Sigmoid colon (tissue), 7 donors: ENCODE results near the gene SF3B1. TPM values are rescaled to one million over a fixed set of nuclear protein-coding genes. Genes with fewer than 3 reads are reported as not detected.

Source experiments
- DNase-seq: peaks from one replicate; pipeline ENCODE4 v3.0.0-alpha.2; 2019
- H3K27ac ChIP-seq, 4 donors: fragments of 200-600 bp; sonication (generic); one replicate each; pipeline ENCODE4 v1.5.1; 2016 to 2019; ENCODE audit warnings: mild to moderate bottlenecking in 1 of 4
- H3K27me3 ChIP-seq, 3 donors: fragments of 200-600 bp; sonication (generic); one replicate each; pipeline ENCODE4 v1.5.1; 2019; ENCODE audit warnings: mild to moderate bottlenecking in 1 of 3
- H3K36me3 ChIP-seq, 4 donors: fragments of 200-600 bp; sonication (generic); one replicate each; pipeline ENCODE4 v1.5.1; 2016 to 2019
- H3K4me1 ChIP-seq, 4 donors: fragments of 200-600 bp; sonication (generic); one replicate each; pipeline ENCODE4 v1.5.1; 2017 to 2019
- H3K4me3 ChIP-seq, 4 donors: fragments of 200-600 bp; sonication (generic); one replicate each; pipeline ENCODE4 v1.5.1; 2017 to 2019; ENCODE audit warnings: mild to moderate bottlenecking in 2 of 4, moderate library complexity in 1 of 4
- H3K9me3 ChIP-seq, 4 donors: fragments of 200-600 bp in 3 of 4; sonication (generic) in 3 of 4; one replicate each; pipeline versions ENCODE4 v1.5.1 to v1.6.1; 2013 to 2019
- EP300 ChIP-seq, 4 donors: sonication (generic); formaldehyde crosslinking; IDR thresholded peaks; one replicate each; pipeline ENCODE4 v1.6.1; 2017; ENCODE audit warnings: antibody characterized with exemption in 4 of 4
- POLR2A ChIP-seq, 2 donors: fragments of 450-650 bp; IDR thresholded peaks; one replicate each; pipeline ENCODE4 v1.6.1; 2016; ENCODE audit warnings: antibody characterized with exemption in 2 of 2, mild to moderate bottlenecking in 2 of 2, moderate library complexity in 2 of 2
- POLR2AphosphoS5 ChIP-seq, 4 donors: sonication (generic); formaldehyde crosslinking; IDR thresholded peaks; one replicate each; pipeline ENCODE4 v1.6.1; 2017; ENCODE audit warnings: antibody characterized with exemption in 4 of 4
- WGBS, 2 donors: extraction: QIAGEN DNeasy Blood & Tissue Kit; methylation state at CpG; one replicate each; pipeline ENCODE4 v1.1.7; 2013; 5-methylcytosine and 5-hydroxymethylcytosine counted together
- intact Hi-C: fragments of 100-400 bp; cut with DNase I; formaldehyde crosslinking; loops from one replicate; pipeline ENCODE4 v1.15.1; 2023
- polyA plus RNA-seq, 3 donors: library from polyadenylated mRNA; stranded (reverse); fragments of 200-250 nt; gene quantifications; one replicate each; pipeline ENCODE4 v1.2.3, GENCODE V29; 2013
- total RNA-seq, 4 donors: library from RNA; depleted of rRNA; stranded (reverse); fragments of >200 nt; gene quantifications; one replicate each; pipeline ENCODE4 v1.1.0, GENCODE V29; 2016
- TF ChIP-seq, protein P1 (sequence below), 4 experiments: fragments of 450-650 bp in 3 of 4; fragments of 200-600 bp in 1 of 4; IDR thresholded peaks; one replicate each; pipeline ENCODE4 v1.5.1; 2016 to 2019; ENCODE audit warnings: antibody characterized with exemption in 4 of 4, mild to moderate bottlenecking in 3 of 4, moderate library complexity in 2 of 4
- donor health status: healthy with polysubstance abuse.
- donor health status: Bipolar disorder and iron deficiency.
- donor health status: healthy.

Gene SF3B1
- total and polyA plus RNA-seq, 7 donors: 61.5 to 475 (median 258) TPM

DNA sequence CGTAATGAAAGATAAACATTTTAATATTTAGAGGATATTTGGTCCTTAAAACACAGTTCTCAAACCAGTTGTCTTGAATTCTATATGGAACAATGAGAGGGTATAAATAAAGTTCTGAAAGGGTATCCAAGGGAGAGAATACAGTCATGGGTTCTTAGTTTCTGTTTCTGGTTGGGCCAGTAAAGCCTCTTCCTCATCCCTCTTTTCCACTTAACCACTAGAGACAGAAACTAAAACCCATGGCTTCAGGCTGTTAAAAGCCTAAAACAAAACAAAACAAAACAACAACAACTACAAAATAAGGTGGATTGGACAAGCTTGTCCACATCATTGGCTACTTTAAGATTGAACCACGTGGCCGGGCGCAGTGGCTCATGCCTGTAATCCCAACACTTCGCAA, 37.3 kb upstream of the SF3B1 start:
- Histone ChIP-seq H3K9me3 (no peaks in the 10 kb centered on the region), H3K36me3 (peaks cover 26 to 96% (median 47%) of the 10 kb centered on the region in 4 donors), H3K27ac (no peak overlapping the region), H3K27me3 (no peaks in the 10 kb centered on the region), H3K4me3 (no peak overlapping the region), H3K4me1 (no peaks in the 10 kb centered on the region)
- no peak for DNase-seq
- WGBS, 2 donors: 95 to 96% methylated on average over 5 of the region's 5 CpGs
- intact Hi-C loops: no loop called here
- TF ChIP-seq POLR2AphosphoS5 (IDR thresholded peaks at IDR 0.05): no peak

DNA sequence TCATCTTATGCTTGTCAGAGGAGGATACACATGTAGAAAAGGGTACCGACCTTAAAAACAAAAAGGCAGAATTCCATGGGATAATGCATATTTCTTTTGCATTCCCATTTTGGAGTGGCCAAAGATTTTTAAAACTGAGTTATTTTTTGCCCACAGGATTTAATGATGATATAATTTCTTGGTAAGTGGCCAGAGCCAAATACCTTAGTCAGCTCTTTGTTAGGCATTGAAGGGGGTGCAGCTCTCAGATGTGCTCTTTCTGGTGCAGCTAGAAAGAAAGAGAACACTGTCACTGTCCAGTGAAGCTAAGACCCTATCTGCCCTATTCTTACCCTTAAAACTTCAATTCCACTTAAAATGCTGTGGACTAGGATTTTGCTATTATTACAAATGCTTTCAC, 29.3 kb upstream of the SF3B1 start:
- 88 to 92% methylated on average over 1 of the region's 1 CpG for WGBS, 2 donors
- TF ChIP-seq, protein P1, sequence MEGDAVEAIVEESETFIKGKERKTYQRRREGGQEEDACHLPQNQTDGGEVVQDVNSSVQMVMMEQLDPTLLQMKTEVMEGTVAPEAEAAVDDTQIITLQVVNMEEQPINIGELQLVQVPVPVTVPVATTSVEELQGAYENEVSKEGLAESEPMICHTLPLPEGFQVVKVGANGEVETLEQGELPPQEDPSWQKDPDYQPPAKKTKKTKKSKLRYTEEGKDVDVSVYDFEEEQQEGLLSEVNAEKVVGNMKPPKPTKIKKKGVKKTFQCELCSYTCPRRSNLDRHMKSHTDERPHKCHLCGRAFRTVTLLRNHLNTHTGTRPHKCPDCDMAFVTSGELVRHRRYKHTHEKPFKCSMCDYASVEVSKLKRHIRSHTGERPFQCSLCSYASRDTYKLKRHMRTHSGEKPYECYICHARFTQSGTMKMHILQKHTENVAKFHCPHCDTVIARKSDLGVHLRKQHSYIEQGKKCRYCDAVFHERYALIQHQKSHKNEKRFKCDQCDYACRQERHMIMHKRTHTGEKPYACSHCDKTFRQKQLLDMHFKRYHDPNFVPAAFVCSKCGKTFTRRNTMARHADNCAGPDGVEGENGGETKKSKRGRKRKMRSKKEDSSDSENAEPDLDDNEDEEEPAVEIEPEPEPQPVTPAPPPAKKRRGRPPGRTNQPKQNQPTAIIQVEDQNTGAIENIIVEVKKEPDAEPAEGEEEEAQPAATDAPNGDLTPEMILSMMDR (IDR thresholded peaks at IDR 0.05): no peak
- TF ChIP-seq POLR2AphosphoS5 (IDR thresholded peaks at IDR 0.05) (no peak), EP300 (IDR thresholded peaks at IDR 0.05) (no peak), POLR2A (IDR thresholded peaks at IDR 0.05) (no peak)
- no peak for DNase-seq
- Histone ChIP-seq H3K36me3 (peaks cover 0 to 92% (median 24%) of the 10 kb centered on the region in 4 donors), H3K27me3 (no peaks in the 10 kb centered on the region), H3K4me3 (no peak overlapping the region), H3K9me3 (no peaks in the 10 kb centered on the region), H3K27ac (no peak overlapping the region), H3K4me1 (peaks cover 0 to 6% (median 3%) of the 10 kb centered on the region in 4 donors)
- intact Hi-C loops: no loop called here

DNA sequence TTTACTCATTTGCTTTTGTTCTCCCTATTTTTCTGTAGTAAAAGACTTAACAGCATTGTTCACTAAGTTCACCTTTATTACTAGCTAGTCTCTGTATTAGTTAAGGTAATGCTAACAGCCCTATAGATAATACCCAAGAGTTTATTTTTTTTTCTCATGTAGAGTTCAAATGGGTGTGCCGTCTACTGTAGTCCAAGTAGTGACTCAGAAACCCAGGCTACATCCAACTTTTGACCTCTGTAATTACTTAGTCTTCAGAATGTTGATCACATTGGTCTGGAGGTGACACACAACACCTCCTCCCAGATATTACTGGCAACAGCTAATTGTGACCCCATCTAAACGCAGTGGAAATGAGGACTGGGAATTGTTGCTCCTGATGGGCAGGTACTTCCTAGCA, 26.2 kb upstream of the SF3B1 start:
- intact Hi-C loops: no loop called here
- no peak overlapping the region for H3K4me3 ChIP-seq
- no peaks in the 10 kb centered on the region for H3K9me3 ChIP-seq
- WGBS, 2 donors: 60 to 78% methylated on average over 2 of the region's 2 CpGs
- no peak overlapping the region for H3K27ac ChIP-seq
- peaks cover 0 to 61% (median 17%) of the 10 kb centered on the region in 4 donors for H3K36me3 ChIP-seq
- no peaks in the 10 kb centered on the region for H3K27me3 ChIP-seq
- TF ChIP-seq, protein P1 (IDR thresholded peaks at IDR 0.05): no peak
- TF ChIP-seq POLR2AphosphoS5 (IDR thresholded peaks at IDR 0.05) (no peak), EP300 (IDR thresholded peaks at IDR 0.05) (no peak), POLR2A (IDR thresholded peaks at IDR 0.05) (no peak)
- no peak for DNase-seq
- peaks cover 0 to 10% (median 3%) of the 10 kb centered on the region in 4 donors for H3K4me1 ChIP-seq

DNA sequence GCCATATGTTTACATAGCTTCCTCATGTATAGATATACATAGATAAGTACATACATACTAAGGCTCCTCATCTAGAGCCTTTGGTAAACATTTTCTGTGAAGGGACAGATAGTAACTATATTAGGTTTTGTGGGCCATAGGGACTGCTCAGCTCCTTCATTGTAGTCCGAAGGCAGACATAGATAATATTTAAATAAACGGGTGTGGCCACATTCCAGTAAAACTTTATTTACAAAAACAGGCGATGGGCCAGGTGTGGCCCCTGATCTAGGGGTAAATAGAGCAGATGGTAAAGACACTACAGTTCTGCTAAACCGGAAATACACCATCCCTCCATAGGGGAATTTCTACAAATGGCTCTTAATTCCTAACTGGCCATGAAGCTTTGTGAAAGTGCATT, 25.8 kb upstream of the SF3B1 start:
- intact Hi-C loops: no loop called here
- no peak overlapping the region for H3K27ac ChIP-seq
- H3K4me1 ChIP-seq: peaks cover 0 to 11% (median 3%) of the 10 kb centered on the region in 4 donors
- DNase-seq: no peak
- no peak overlapping the region for H3K4me3 ChIP-seq
- 19 to 72% methylated on average over 4 of the region's 4 CpGs for WGBS, 2 donors
- H3K36me3 ChIP-seq: peaks cover 0 to 57% (median 14%) of the 10 kb centered on the region in 4 donors
- no peaks in the 10 kb centered on the region for H3K9me3 ChIP-seq
- no peaks in the 10 kb centered on the region for H3K27me3 ChIP-seq
- no peak for TF ChIP-seq EP300 (IDR thresholded peaks at IDR 0.05)
- TF ChIP-seq POLR2A (IDR thresholded peaks at IDR 0.05): no peak
- no peak for TF ChIP-seq POLR2AphosphoS5 (IDR thresholded peaks at IDR 0.05)
- TF ChIP-seq, protein P1 (IDR thresholded peaks at IDR 0.05): no peak

DNA sequence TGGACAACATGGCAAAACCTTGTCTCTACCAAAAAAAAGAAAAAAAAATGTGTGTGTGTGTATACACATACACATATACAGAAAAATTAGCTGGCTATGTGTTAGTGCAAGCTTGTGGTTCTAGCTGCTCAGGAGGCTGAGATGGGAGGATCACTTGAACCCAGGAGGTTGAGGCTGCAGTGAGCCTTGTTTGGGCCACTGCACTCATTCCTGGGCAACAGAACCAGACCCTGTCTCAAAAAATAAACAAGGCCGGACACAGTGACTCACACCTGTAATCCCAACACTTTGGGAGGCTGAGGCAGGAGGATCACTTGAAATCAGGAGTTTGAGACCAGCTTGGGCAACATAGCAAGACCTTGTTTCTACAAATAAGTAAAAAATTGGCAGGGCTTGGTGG, 20.6 kb upstream of the SF3B1 start:
- H3K27ac ChIP-seq: no peak overlapping the region
- H3K4me3 ChIP-seq: no peak overlapping the region
- H3K9me3 ChIP-seq: no peaks in the 10 kb centered on the region
- peaks cover 0 to 23% (median 19%) of the 10 kb centered on the region in 4 donors for H3K4me1 ChIP-seq
- H3K27me3 ChIP-seq: no peaks in the 10 kb centered on the region
- intact Hi-C loops: loop anchor here (10.0 kb wide), 1 partner anchor 249 kb away; the partner anchor contains the start of gene MARS2
- no peak for DNase-seq
- no peak for TF ChIP-seq EP300 (IDR thresholded peaks at IDR 0.05)
- TF ChIP-seq POLR2AphosphoS5 (IDR thresholded peaks at IDR 0.05): no peak
- TF ChIP-seq, protein P1 (IDR thresholded peaks at IDR 0.05): no peak
- no peak for TF ChIP-seq POLR2A (IDR thresholded peaks at IDR 0.05)
- WGBS, 2 donors: 89 to 97% methylated on average over 1 of the region's 1 CpG
- H3K36me3 ChIP-seq: peaks cover 0 to 9% (median 2%) of the 10 kb centered on the region in 4 donors
